Neural progenitor cell (in vitro differentiated cells): Measurements from ENCODE around the gene NUP50. TPM values are rescaled to one million over a fixed set of nuclear protein-coding genes. Genes with fewer than 3 reads are reported as not detected.

Experiments
- DNase-seq: peaks from one replicate; pipeline ENCODE4 v3.0.0-alpha.2; 2016; ENCODE audit warnings: low spot score
- H2AFZ ChIP-seq: fragments of 200-600 bp; sonication (generic); replicated peaks from 2 replicates; pipeline ENCODE4 v1.6.1; 2016; ENCODE audit warnings: antibody characterized with exemption
- H3F3A ChIP-seq: fragments of 200-600 bp; sonication (generic); 2 replicates; pipeline ENCODE4 v1.6.1; 2016; ENCODE audit warnings: antibody characterized with exemption, low read depth
- H3K27ac ChIP-seq: fragments of 200-600 bp; sonication (generic); 2 replicates; pipeline ENCODE4 v1.5.1; 2016; ENCODE audit warnings: mild to moderate bottlenecking
- H3K27me3 ChIP-seq: fragments of 200-600 bp; sonication (generic); 2 replicates; pipeline ENCODE4 v1.6.1; 2016; ENCODE audit warnings: mild to moderate bottlenecking, moderate library complexity
- H3K36me3 ChIP-seq: fragments of 200-600 bp; sonication (generic); 2 replicates; pipeline ENCODE4 v1.5.1; 2016
- H3K4me1 ChIP-seq: fragments of 200-600 bp; sonication (generic); 2 replicates; pipeline ENCODE4 v1.6.1; 2016; ENCODE audit warnings: mixed run types
- H3K4me2 ChIP-seq: fragments of 200-600 bp; sonication (generic); 2 replicates; pipeline ENCODE4 v1.6.1; 2016
- H3K4me3 ChIP-seq: fragments of 200-600 bp; sonication (generic); 2 replicates; pipeline ENCODE4 v1.5.1; 2016
- H3K79me2 ChIP-seq: fragments of 200-600 bp; sonication (generic); 2 replicates; pipeline ENCODE4 v1.6.1; 2016; ENCODE audit warnings: low read depth
- H3K9ac ChIP-seq: fragments of 200-600 bp; sonication (generic); 2 replicates; pipeline ENCODE4 v1.6.1; 2016
- H3K9me3 ChIP-seq: fragments of 200-600 bp; sonication (generic); 2 replicates; pipeline ENCODE4 v1.5.1; 2016; ENCODE audit warnings: low read depth
- H4K20me1 ChIP-seq: fragments of 200-600 bp; sonication (generic); 2 replicates; pipeline ENCODE4 v1.6.1; 2016; ENCODE audit warnings: low read depth
- H3K27ac Mint-ChIP-seq: 3 replicates; pipeline ENCODE4 v1.8.0; 2021; ENCODE audit warnings: mixed read lengths
- H3K27me3 Mint-ChIP-seq: 2 replicates; pipeline ENCODE4 v1.8.0; 2022; ENCODE audit warnings: low read depth, mild to moderate bottlenecking, inconsistent platforms, moderate library complexity, mixed read lengths; ENCODE audit not compliant: insufficient read depth
- H3K36me3 Mint-ChIP-seq: 3 replicates; pipeline ENCODE4 v1.8.0; 2021; ENCODE audit warnings: mixed read lengths
- H3K4me1 Mint-ChIP-seq: 3 replicates; pipeline ENCODE4 v1.8.0; 2021; ENCODE audit warnings: mixed read lengths
- H3K4me3 Mint-ChIP-seq: 3 replicates; pipeline ENCODE4 v1.8.0; 2021; ENCODE audit warnings: mild to moderate bottlenecking, moderate library complexity, mixed read lengths
- H3K9me3 Mint-ChIP-seq: 3 replicates; pipeline ENCODE4 v1.8.0; 2020; ENCODE audit warnings: mixed read lengths
- CTCF ChIP-seq: fragments of 200-600 bp; sonication (generic); IDR thresholded peaks from 2 replicates; pipeline ENCODE4 v1.5.1; 2017; ENCODE audit warnings: antibody characterized with exemption, mild to moderate bottlenecking
- EZH2 ChIP-seq: fragments of 200-600 bp; sonication (generic); IDR thresholded peaks from 2 replicates; pipeline ENCODE4 v1.6.1; 2017; ENCODE audit warnings: antibody characterized with exemption, mild to moderate bottlenecking, moderate library complexity
- EZH2phosphoT487 ChIP-seq: fragments of 200-600 bp; sonication (generic); IDR thresholded peaks from 2 replicates; pipeline ENCODE4 v1.6.1; 2017; ENCODE audit warnings: antibody characterized with exemption
- total RNA-seq: library from RNA; depleted of rRNA; stranded (reverse); fragments of >200 nt; gene quantifications from 2 replicates; pipeline ENCODE4 v1.2.3, GENCODE V29; 2015; ENCODE audit warnings: low replicate concordance

NUP50 gene
- total RNA-seq, 1 donor from 2014 or later: 96.8 TPM

GRCh38 chr22:45154383-45154782 is 9.3 kb upstream of the NUP50 start:
- Histone ChIP-seq H3K4me2 (no peak overlapping the region), H3K27ac (no peak overlapping the region), H3F3A (no peaks in the 10 kb centered on the region), H3K79me2 (peaks cover 13% of the 10 kb centered on the region), H3K4me3 (no peak overlapping the region), H3K27me3 (no peaks in the 10 kb centered on the region), H3K4me1 (no peaks in the 10 kb centered on the region), H3K9me3 (no peaks in the 10 kb centered on the region), H4K20me1 (peaks cover 3% of the 10 kb centered on the region), H3K9ac (no peak overlapping the region), H2AFZ (no peak overlapping the region), H3K36me3 (no peaks in the 10 kb centered on the region)
- no peak overlapping the region for H3K27ac Mint-ChIP-seq
- no peaks in the 10 kb centered on the region for H3K27me3 Mint-ChIP-seq
- TF ChIP-seq CTCF (no peak), EZH2 (no peak), EZH2phosphoT487 (no peak)
- no peak for DNase-seq
- H3K4me3 Mint-ChIP-seq: no peak overlapping the region
- H3K9me3 Mint-ChIP-seq: no peaks in the 10 kb centered on the region
- no peaks in the 10 kb centered on the region for H3K4me1 Mint-ChIP-seq
- peaks cover 8% of the 10 kb centered on the region for H3K36me3 Mint-ChIP-seq

- peaks cover 7% of the 10 kb centered on the region for H4K20me1 ChIP-seq
- H2AFZ ChIP-seq: no peak overlapping the region
- Mint-ChIP-seq H3K9me3 (no peaks in the 10 kb centered on the region), H3K27me3 (no peaks in the 10 kb centered on the region), H3K4me1 (no peaks in the 10 kb centered on the region), H3K4me3 (no peak overlapping the region), H3K27ac (peak overlapping the region; percentile 15), H3K36me3 (peaks cover 8% of the 10 kb centered on the region)
- no peak for DNase-seq
- no peak overlapping the region for H3K4me3 ChIP-seq
- H3K27me3 ChIP-seq: no peaks in the 10 kb centered on the region
- H3K9ac ChIP-seq: no peak overlapping the region
- H3K9me3 ChIP-seq: no peaks in the 10 kb centered on the region
- no peaks in the 10 kb centered on the region for H3F3A ChIP-seq
- H3K36me3 ChIP-seq: no peaks in the 10 kb centered on the region
- no peak overlapping the region for H3K4me2 ChIP-seq
- H3K4me1 ChIP-seq: no peaks in the 10 kb centered on the region
- no peak overlapping the region for H3K27ac ChIP-seq
- H3K79me2 ChIP-seq: peaks cover 22% of the 10 kb centered on the region
- TF ChIP-seq EZH2: no peak
- no peak for TF ChIP-seq EZH2phosphoT487
- TF ChIP-seq CTCF: no peak
Measured at GRCh38 chr22:45155050-45155840, 8.5 kb upstream of the NUP50 start.

GRCh38 chr22:45157907-45158306 is 5.8 kb upstream of the NUP50 start:
- H3K4me3 ChIP-seq: no peak overlapping the region
- H3K4me1 ChIP-seq: peaks cover 5% of the 10 kb centered on the region
- H3K79me2 ChIP-seq: peaks cover 44% of the 10 kb centered on the region
- peaks cover 10% of the 10 kb centered on the region for H4K20me1 ChIP-seq
- no peaks in the 10 kb centered on the region for H3K36me3 ChIP-seq
- no peak overlapping the region for H2AFZ ChIP-seq
- Mint-ChIP-seq H3K9me3 (no peaks in the 10 kb centered on the region), H3K4me3 (no peak overlapping the region), H3K4me1 (peaks cover 13% of the 10 kb centered on the region), H3K27me3 (no peaks in the 10 kb centered on the region), H3K27ac (no peak overlapping the region), H3K36me3 (peaks cover 5% of the 10 kb centered on the region)
- no peak for DNase-seq
- no peaks in the 10 kb centered on the region for H3K9me3 ChIP-seq
- no peak overlapping the region for H3K27ac ChIP-seq
- no peak for TF ChIP-seq EZH2
- no peak for TF ChIP-seq EZH2phosphoT487
- TF ChIP-seq CTCF: no peak
- no peak overlapping the region for H3K4me2 ChIP-seq
- H3K9ac ChIP-seq: no peak overlapping the region
- no peaks in the 10 kb centered on the region for H3K27me3 ChIP-seq
- H3F3A ChIP-seq: peaks cover 6% of the 10 kb centered on the region
